Transverse colon (tissue), 4 donors: ENCODE data around the gene MMP25.

Experiments
- CTCF ChIP-seq, 5 experiments: fragments of 200-600 bp in 3 of 5; fragments of 450-650 bp in 2 of 5; sonication (generic) in 3 of 5; IDR thresholded peaks; 1 replicate in 2 of 5; 2 replicates in 3 of 5; pipeline ENCODE4 v1.5.1; 2016 to 2017; ENCODE audit warnings: antibody characterized with exemption in 5 of 5, inconsistent platforms in 3 of 5, mild to moderate bottlenecking in 2 of 5, moderate library complexity in 1 of 5
- POLR2AphosphoS5 ChIP-seq, 3 donors: sonication (generic); formaldehyde crosslinking; IDR thresholded peaks; one replicate each; pipeline ENCODE4 v1.6.1; 2016; ENCODE audit warnings: antibody characterized with exemption in 3 of 3

GRCh38 chr16:3023415-3023668 lies 23.0 kb upstream of the MMP25 start:
- TF ChIP-seq CTCF (IDR thresholded peaks at IDR 0.05) (no peak), POLR2AphosphoS5 (IDR thresholded peaks at IDR 0.05) (no peak)
